Measurements from ENCODE around the gene PCED1B.
A peak's percentile ranks its signal among the peaks of the same experiment; 100 is the strongest.
"Not testable (repeated sequence)": the region's sequence is repeated elsewhere in the genome, so short reads cannot be mapped to it uniquely, and the experiment has no call there.

PCED1B gene

GRCh38 chr12:47117305-47117704 lies 37.9 kb downstream of the PCED1B start:
- not testable (repeated sequence) for DNase-seq

GRCh38 chr12:47120736-47121135 lies 41.3 kb downstream of the PCED1B start:
- DNase-seq = no peak

DNA sequence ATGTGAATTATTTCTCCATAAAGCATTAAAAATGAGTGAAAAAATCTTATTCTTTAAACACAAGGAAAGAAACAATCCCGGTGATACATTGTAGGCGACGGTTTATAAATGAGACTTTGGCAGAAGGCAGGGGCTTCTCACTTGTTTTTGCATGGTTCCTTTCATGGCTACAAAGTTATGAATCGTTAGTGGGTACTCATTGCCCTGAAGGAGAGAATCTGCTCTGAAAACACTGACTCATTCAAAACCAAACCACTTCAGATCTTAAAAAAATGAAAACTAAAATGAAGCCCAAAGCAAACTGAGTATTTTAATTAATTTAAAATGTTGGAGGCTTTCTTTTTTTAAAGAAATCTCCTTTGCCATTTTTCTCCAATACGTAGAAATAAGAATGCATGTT lies 41.7 kb downstream of the PCED1B start:
- no peak for DNase-seq

GRCh38 chr12:47122602-47123001 lies 43.2 kb downstream of the PCED1B start:
- DNase-seq = no peak

DNA sequence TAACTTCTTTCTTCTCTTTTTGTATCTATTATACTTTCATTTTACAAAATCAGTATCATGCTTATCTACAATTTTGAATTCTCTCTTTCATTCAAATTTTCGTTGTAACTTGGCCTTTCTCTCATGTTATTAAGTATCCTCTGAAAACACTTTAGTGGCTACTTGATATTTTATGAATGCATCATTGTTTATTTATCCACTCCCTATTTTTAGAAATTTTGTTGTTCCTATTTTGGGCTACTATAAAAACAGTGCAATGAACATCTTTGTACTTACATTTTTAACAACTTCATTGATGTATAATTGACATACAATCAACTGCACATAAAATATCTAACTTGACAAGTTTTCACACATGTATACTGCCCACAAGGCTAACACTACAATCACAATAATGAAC lies 44.3 kb downstream of the PCED1B start:
- DNase-seq = no peak

- no peak for DNase-seq
These were observed 45.0 kb downstream of the PCED1B start for GRCh38 chr12:47124451-47124850.

- DNase-seq = no peak
These were observed 46.8 kb downstream of the PCED1B start for GRCh38 chr12:47126246-47126645.

GRCh38 chr12:47131011-47131410 lies 51.6 kb downstream of the PCED1B start:
- DNase-seq = no peak

DNA sequence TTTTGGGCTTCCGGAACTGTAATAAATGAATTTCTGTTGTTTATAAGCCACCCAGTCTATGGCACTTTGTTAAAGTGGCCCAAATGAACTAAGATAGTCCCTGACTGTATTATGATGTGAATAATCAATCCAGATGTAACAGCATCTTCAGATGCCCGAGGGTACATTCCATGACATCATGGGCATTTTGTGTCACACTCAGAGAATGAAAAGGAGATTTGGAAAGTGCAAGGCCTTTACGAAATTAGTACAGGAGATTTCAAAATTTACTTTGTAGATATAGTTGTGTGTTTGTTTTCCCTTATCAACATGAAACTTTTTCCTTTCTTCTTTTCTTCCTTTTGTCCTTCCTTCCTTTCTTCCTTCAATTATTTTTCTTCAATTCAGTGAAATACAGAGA lies 54.6 kb downstream of the PCED1B start:
- DNase-seq = no peak

GRCh38 chr12:47135578-47135977 lies 56.2 kb downstream of the PCED1B start:
- DNase-seq = no peak

DNA sequence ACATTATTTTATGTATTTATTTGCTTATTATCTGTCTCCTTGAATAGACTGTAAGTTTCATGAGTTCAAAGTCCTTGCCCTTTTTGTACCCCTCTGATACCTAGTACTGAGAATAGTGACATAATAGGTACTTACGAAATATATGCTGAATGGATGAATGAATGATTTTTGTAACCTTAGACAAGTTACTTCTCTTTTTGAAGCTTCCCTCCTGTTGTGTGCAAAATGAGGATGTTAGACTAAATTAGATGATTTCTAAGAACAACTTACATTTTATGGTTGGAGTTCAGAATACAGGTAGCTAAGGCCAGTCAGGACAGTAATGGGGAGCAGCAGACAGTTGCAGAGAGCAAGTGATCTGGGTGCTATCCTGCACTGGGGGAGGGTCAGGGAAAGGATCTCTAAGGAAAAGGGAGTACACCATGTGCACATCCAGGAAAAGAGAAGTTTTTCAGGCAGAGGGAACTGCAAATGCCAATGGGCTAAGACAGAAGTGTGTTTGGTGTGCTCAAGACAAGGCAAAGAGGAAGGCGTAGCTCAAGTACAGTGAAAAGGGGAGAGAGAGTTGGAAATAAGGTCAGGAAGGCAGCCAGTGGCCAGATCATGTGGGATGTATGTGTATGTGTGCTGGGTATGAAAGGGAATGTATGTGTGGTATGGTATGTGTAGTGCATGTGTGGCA lies 59.7 kb downstream of the PCED1B start:
- DNase-seq = no peak

- no peak for DNase-seq
These were observed 62.0 kb downstream of the PCED1B start for GRCh38 chr12:47141459-47141858.

GRCh38 chr12:47144769-47145168 lies 65.3 kb downstream of the PCED1B start:
- no peak for DNase-seq

DNA sequence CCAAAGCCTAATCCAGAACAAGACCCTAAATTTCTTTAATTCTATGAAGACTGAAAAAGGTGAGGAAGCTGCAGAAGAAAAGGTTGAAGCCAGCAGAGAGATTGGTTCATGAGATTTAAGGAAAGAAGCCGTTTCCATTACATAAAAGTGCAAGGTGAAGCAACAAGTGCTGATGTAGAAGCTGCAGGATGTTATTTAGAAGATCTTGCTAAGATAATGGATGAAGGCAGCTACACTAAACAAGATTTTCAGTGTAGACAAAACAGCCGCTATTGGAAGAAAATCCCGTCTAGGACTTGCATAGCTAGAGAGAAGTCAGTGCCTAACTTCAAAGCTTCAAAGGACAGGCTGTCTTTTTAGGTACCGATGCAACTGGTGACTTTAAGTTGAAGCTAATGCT lies 65.8 kb downstream of the PCED1B start:
- DNase-seq = no peak

DNA sequence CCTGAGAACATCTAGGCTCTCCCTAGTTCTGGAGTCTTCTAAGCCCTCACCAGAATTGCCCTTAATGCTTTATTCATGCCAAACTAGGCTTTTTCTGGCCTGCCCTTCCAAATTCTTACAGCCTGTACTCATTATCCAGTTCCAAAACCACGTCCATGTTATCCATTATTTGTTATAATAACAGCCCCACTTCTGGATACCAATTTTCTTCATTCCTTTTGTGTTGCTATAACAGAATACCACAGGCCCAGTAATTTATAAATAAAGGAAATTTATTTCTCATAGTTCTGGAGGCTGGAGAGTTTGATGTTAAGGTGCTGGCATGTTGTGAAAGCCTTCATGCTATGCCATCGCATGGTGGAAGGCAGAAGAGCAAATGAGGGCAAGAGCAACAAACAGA lies 68.3 kb downstream of the PCED1B start:
- no peak for DNase-seq

- no peak for DNase-seq
These were observed 69.7 kb downstream of the PCED1B start for GRCh38 chr12:47149146-47149545.

GRCh38 chr12:47152095-47152494 lies 72.7 kb downstream of the PCED1B start:
- no peak for DNase-seq

DNA sequence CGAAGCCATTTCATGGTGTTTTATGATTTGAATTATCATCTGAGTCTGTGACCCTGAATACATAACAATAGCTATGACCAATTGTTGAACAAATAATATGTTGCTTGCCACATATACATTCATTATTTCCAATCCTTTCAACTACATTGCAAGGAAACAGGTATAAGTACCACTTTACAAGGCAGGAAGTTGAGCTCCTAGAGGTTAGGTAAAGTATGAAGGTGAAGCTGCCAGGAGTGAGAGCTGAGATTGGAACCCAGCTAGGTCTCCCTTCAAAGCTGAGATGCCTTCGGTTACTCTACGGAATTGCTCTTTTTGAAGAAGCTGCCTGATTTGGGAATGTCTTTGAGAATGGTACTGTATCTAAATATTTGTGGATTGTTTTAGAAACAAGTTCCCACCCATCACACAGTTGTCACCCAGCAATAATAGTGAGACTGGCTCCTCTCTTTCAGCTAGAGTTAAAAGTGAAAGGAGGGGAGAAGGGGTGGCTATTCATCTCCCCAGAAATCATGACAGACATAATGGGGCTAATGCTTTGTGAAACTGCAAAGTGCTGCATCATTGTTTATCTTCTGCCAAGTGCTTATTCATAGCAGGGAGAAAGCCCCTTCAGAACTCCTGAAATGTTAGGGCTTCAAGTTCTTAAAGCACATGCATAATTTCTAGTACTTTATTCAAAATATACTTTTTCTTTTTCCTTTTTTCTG lies 76.2 kb downstream of the PCED1B start:
- DNase-seq = peak in 1 of 58 donors; percentile 6

DNA sequence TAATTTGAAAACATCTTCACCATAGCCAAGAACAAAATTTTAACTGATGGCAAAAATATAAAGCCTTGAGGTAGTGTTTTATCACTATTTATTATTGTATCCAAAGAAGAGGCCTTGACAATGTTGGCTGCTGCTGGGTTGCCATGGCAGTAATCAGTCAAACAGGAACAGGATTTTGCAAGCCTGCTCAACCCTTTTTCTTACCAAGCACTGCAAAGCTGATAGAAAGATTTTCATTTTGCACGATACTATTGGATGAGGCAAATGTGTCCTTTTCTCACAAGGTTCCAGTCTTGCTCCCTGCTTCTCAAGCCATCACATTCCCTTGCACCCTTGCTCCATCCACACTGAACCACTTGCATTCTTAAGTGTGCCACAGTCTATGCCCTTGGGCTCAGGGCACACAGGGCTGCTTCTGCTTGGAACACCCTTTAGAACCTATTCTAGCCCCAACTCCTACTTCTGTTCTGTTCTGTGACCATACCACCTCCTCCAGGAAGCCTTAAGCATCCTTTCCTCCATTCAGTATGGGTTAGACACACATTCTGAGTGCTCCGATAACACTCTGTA lies 76.8 kb downstream of the PCED1B start:
- DNase-seq = no peak

- no peak for DNase-seq
These were observed 79.4 kb downstream of the PCED1B start for GRCh38 chr12:47158792-47159191.

GRCh38 chr12:47159348-47159747 lies 79.9 kb downstream of the PCED1B start:
- no peak for DNase-seq

DNA sequence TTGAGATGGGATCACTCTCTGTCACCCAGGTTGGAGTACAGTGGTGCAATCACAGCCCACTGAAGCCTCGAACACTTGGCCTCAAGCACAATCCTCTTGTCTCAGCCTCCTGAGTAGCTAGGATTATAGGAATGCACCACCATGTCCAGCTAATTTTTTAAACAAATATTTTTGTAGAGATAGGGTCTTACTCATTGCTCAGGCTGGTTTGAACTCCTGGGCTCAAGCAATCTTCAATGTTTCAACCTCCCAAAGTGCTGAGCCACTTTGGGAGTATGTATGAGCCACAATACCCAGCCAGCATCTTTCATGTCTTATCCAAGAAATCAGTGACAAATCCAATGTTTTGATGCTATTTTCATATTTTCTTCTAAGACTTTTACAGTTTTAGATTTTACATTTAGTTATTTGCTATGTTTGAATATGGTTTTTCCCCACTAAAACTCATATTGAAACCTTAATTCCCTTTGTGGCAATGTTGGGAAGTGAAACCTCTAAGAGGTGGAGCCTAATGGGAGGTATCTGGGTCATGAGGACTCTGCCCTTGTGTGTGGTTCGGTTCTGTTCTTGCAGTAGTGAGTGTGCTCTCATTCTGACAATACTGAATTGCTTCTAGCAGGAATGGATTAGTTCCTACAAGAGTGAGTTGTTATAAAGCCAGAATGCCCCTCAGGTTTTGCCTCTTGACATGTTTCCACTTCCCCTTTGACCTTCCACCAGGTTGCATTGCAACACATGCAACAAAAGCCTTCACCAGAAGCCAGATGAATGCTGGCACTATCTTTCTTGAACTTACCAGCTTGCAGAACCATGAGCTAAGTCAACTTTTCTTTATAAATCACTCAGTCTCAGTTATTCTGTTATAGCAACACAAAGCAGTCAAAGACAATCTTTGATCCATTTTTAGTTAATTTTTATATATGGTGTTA lies 81.2 kb downstream of the PCED1B start:
- DNase-seq = no peak

All from anterior cingulate cortex (tissue), 58 donors.